Fibroblast of villous mesenchyme (primary cell): ENCODE measurements around the gene S1PR4. TPM values are rescaled to one million over a fixed set of nuclear protein-coding genes. Genes with fewer than 3 reads are reported as not detected.
A peak's percentile ranks its signal among the peaks of the same experiment; 100 is the strongest.

ENCODE experiments used
- DNase-seq: peaks from one replicate; pipeline ENCODE4 v3.0.0-alpha.2; 2010; ENCODE audit warnings: low read depth
- H3K4me3 ChIP-seq: 2 replicates; pipeline ENCODE4 v1.5.1; 2011; ENCODE audit warnings: low read depth, mild to moderate bottlenecking, low read length
- CTCF ChIP-seq: IDR thresholded peaks from 2 replicates; pipeline ENCODE4 v1.5.1; 2012; ENCODE audit warnings: low read depth, mild to moderate bottlenecking, low read length; ENCODE audit not compliant: insufficient read depth
- total RNA-seq: library from RNA; depleted of rRNA; stranded (reverse); fragments of >200 nt; gene quantifications from 2 replicates; pipeline ENCODE4 v1.2.3, GENCODE V29; 2012

S1PR4 gene
- total RNA-seq, 1 donor = not detected

- TF ChIP-seq CTCF = no peak
- H3K4me3 ChIP-seq = no peak overlapping the region
- no peak for DNase-seq
Observed at GRCh38 chr19:3136684-3137055, 41.9 kb upstream of the S1PR4 start.

GRCh38 chr19:3137119-3137518 lies 41.5 kb upstream of the S1PR4 start:
- H3K4me3 ChIP-seq = no peak overlapping the region
- TF ChIP-seq CTCF = no peak
- peak; percentile 45 for DNase-seq

GRCh38 chr19:3138268-3138667 lies 40.3 kb upstream of the S1PR4 start:
- TF ChIP-seq CTCF = no peak
- H3K4me3 ChIP-seq = no peak overlapping the region
- no peak for DNase-seq

- no peak for TF ChIP-seq CTCF
- DNase-seq = no peak
- no peak overlapping the region for H3K4me3 ChIP-seq
Observed at GRCh38 chr19:3140667-3141038, 37.9 kb upstream of the S1PR4 start.

GRCh38 chr19:3142292-3142670 lies 36.3 kb upstream of the S1PR4 start:
- no peak for TF ChIP-seq CTCF
- DNase-seq = peak; percentile 62
- no peak overlapping the region for H3K4me3 ChIP-seq

GRCh38 chr19:3142781-3143337 lies 35.7 kb upstream of the S1PR4 start:
- DNase-seq = no peak
- no peak for TF ChIP-seq CTCF
- no peak overlapping the region for H3K4me3 ChIP-seq
